Hepatocyte (in vitro differentiated cells): ENCODE data around the gene ERC2. TPM values are rescaled to one million over a fixed set of nuclear protein-coding genes. Genes with fewer than 3 reads are reported as not detected.

ENCODE experiments used
- DNase-seq: peaks from one replicate; pipeline ENCODE4 v3.0.0-alpha.2; 2016; ENCODE audit warnings: low spot score
- H2AFZ ChIP-seq: fragments of 200-600 bp; sonication (generic); 2 replicates; pipeline ENCODE4 v1.6.0; 2016; ENCODE audit warnings: antibody characterized with exemption, mild to moderate bottlenecking
- H3K27ac ChIP-seq: fragments of 200-600 bp; sonication (generic); 2 replicates; pipeline ENCODE4 v1.5.1; 2016; ENCODE audit warnings: mild to moderate bottlenecking
- H3K27me3 ChIP-seq: fragments of 200-600 bp; sonication (generic); 2 replicates; pipeline ENCODE4 v1.6.1; 2016
- H3K36me3 ChIP-seq: fragments of 200-600 bp; sonication (generic); replicated peaks from 2 replicates; pipeline ENCODE4 v1.5.1; 2016; ENCODE audit warnings: low read depth; ENCODE audit not compliant: insufficient read depth
- H3K4me1 ChIP-seq: fragments of 200-600 bp; sonication (generic); 2 replicates; pipeline ENCODE4 v1.5.1; 2016; ENCODE audit warnings: mild to moderate bottlenecking, moderate library complexity; ENCODE audit not compliant: insufficient read depth
- H3K4me2 ChIP-seq: fragments of 200-600 bp; sonication (generic); 2 replicates; pipeline ENCODE4 v1.6.0; 2016
- H3K4me3 ChIP-seq: fragments of 200-600 bp; sonication (generic); 2 replicates; pipeline ENCODE4 v1.5.1; 2016; ENCODE audit warnings: mild to moderate bottlenecking
- H3K79me2 ChIP-seq: fragments of 200-600 bp; sonication (generic); 2 replicates; pipeline ENCODE4 v1.6.0; 2017; ENCODE audit warnings: mild to moderate bottlenecking
- H3K9me2 ChIP-seq: fragments of 200-600 bp; sonication (generic); replicated peaks from 2 replicates; pipeline ENCODE4 v1.6.0; 2017; ENCODE audit warnings: mild to moderate bottlenecking; ENCODE audit not compliant: insufficient read depth
- H3K9me3 ChIP-seq: fragments of 200-600 bp; sonication (generic); 2 replicates; pipeline ENCODE4 v1.5.1; 2016; ENCODE audit warnings: low read depth, mild to moderate bottlenecking
- H4K20me1 ChIP-seq: fragments of 200-600 bp; sonication (generic); 2 replicates; pipeline ENCODE4 v1.6.0; 2016; ENCODE audit warnings: mild to moderate bottlenecking; ENCODE audit not compliant: insufficient read depth, poor library complexity, severe bottlenecking
- CTCF ChIP-seq: fragments of 200-600 bp; sonication (generic); IDR thresholded peaks from 2 replicates; pipeline ENCODE4 v1.5.1; 2016; ENCODE audit warnings: antibody characterized with exemption, mild to moderate bottlenecking; ENCODE audit not compliant: poor library complexity
- EZH2 ChIP-seq: fragments of 200-600 bp; sonication (generic); IDR thresholded peaks from 2 replicates; pipeline ENCODE4 v1.6.1; 2016; ENCODE audit warnings: antibody characterized with exemption, mild to moderate bottlenecking, borderline replicate concordance
- EZH2phosphoT487 ChIP-seq: fragments of 200-600 bp; sonication (generic); IDR thresholded peaks from one replicate; pipeline ENCODE4 v1.6.1; 2018; ENCODE audit warnings: antibody characterized with exemption, mild to moderate bottlenecking, low read depth, moderate library complexity; ENCODE audit not compliant: unreplicated experiment, severe bottlenecking
- WGBS: methylation state at CpG from one replicate; pipeline ENCODE4 v1.1.6; 2016; ENCODE audit warnings: low lambda C conversion rate; ENCODE audit errors: missing lambda C conversion rate; 5-methylcytosine and 5-hydroxymethylcytosine counted together
- polyA plus RNA-seq: library from polyadenylated mRNA; unstranded; fragments of >200 nt; fragmentation: Nextera tagmentation; extraction: Ambion mirVana; gene quantifications from 2 replicates; pipeline ENCODE4 v1.2.1, GENCODE V29; 2016
- total RNA-seq: library from RNA; depleted of rRNA; stranded (reverse); fragments of >200 nt; gene quantifications from 2 replicates; pipeline ENCODE4 v1.2.3, GENCODE V29; 2014

The ERC2 gene
- total and polyA plus RNA-seq, 2 experiments from 2014 or later: 1.2 to 5.3 TPM

GRCh38 chr3:55771503-55771902 lies 696.8 kb downstream of the ERC2 start:
- no peaks in the 10 kb centered on the region for H3K27me3 ChIP-seq
- H3K4me3 ChIP-seq: no peak overlapping the region
- H3K4me1 ChIP-seq: no peaks in the 10 kb centered on the region
- TF ChIP-seq EZH2phosphoT487 (no peak), EZH2 (no peak), CTCF (no peak)
- no peaks in the 10 kb centered on the region for H3K79me2 ChIP-seq
- DNase-seq: no peak
- WGBS: 96% methylated on average over 2 of the region's 2 CpGs
- no peaks in the 10 kb centered on the region for H3K9me2 ChIP-seq
- H3K36me3 ChIP-seq: no peaks in the 10 kb centered on the region
- no peak overlapping the region for H3K27ac ChIP-seq
- no peaks in the 10 kb centered on the region for H4K20me1 ChIP-seq
- no peak overlapping the region for H2AFZ ChIP-seq
- no peak overlapping the region for H3K4me2 ChIP-seq
- H3K9me3 ChIP-seq: no peaks in the 10 kb centered on the region

GRCh38 chr3:55770077-55770476 lies 698.2 kb downstream of the ERC2 start:
- Histone ChIP-seq H3K4me1 (no peaks in the 10 kb centered on the region), H3K9me2 (no peaks in the 10 kb centered on the region)
- WGBS: 90% methylated on average over 1 of the region's 1 CpG

GRCh38 chr3:55766753-55767152 lies 701.5 kb downstream of the ERC2 start:
- Histone ChIP-seq H4K20me1 (no peaks in the 10 kb centered on the region), H3K79me2 (no peaks in the 10 kb centered on the region), H3K4me3 (no peak overlapping the region), H3K27ac (no peak overlapping the region), H3K36me3 (no peaks in the 10 kb centered on the region), H2AFZ (no peak overlapping the region), H3K4me2 (no peak overlapping the region), H3K9me3 (no peaks in the 10 kb centered on the region), H3K4me1 (no peaks in the 10 kb centered on the region), H3K9me2 (no peaks in the 10 kb centered on the region), H3K27me3 (no peaks in the 10 kb centered on the region)
- no peak for DNase-seq
- no peak for TF ChIP-seq CTCF
- no peak for TF ChIP-seq EZH2
- no peak for TF ChIP-seq EZH2phosphoT487
- WGBS: 62% methylated on average over 1 of the region's 1 CpG

More at GRCh38 chr3:55770077-55770476, 698.2 kb downstream of the ERC2 start:
- Histone ChIP-seq H3K27ac (no peak overlapping the region), H3K79me2 (no peaks in the 10 kb centered on the region), H3K4me2 (no peak overlapping the region), H4K20me1 (no peaks in the 10 kb centered on the region), H3K36me3 (no peaks in the 10 kb centered on the region), H3K9me3 (no peaks in the 10 kb centered on the region), H2AFZ (no peak overlapping the region), H3K4me3 (no peak overlapping the region), H3K27me3 (no peaks in the 10 kb centered on the region)
- no peak for DNase-seq
- TF ChIP-seq EZH2 (no peak), CTCF (no peak), EZH2phosphoT487 (no peak)
